ENCODE data around the gene USP22.

- no peak for TF ChIP-seq YY1 (IDR thresholded peaks at IDR 0.05; ENCODE audit: insufficient read depth, insufficient read length)
- TF ChIP-seq ZNF274 (IDR thresholded peaks at IDR 0.05; ENCODE audit: low read depth, low read length): no peak
Observed at GRCh38 chr17:21036361-21036881, 6.4 kb downstream of the USP22 start.

Measured in NT2/D1 (cell line).